Stimulated activated CD4-positive, alpha-beta T cell treated with anti-CD3 and anti-CD28 coated beads, Interleukin-2, amount 100 ng/mL, for 24 hours (primary cell): ENCODE measurements around the gene RARA.
"Not testable (repeated sequence)": the region's sequence is repeated elsewhere in the genome, so short reads cannot be mapped to it uniquely, and the experiment has no call there.

Experiments
- DNase-seq, 2 donors: peaks; one replicate each; pipeline ENCODE4 v3.0.0-alpha.2; 2020

Gene RARA

DNA sequence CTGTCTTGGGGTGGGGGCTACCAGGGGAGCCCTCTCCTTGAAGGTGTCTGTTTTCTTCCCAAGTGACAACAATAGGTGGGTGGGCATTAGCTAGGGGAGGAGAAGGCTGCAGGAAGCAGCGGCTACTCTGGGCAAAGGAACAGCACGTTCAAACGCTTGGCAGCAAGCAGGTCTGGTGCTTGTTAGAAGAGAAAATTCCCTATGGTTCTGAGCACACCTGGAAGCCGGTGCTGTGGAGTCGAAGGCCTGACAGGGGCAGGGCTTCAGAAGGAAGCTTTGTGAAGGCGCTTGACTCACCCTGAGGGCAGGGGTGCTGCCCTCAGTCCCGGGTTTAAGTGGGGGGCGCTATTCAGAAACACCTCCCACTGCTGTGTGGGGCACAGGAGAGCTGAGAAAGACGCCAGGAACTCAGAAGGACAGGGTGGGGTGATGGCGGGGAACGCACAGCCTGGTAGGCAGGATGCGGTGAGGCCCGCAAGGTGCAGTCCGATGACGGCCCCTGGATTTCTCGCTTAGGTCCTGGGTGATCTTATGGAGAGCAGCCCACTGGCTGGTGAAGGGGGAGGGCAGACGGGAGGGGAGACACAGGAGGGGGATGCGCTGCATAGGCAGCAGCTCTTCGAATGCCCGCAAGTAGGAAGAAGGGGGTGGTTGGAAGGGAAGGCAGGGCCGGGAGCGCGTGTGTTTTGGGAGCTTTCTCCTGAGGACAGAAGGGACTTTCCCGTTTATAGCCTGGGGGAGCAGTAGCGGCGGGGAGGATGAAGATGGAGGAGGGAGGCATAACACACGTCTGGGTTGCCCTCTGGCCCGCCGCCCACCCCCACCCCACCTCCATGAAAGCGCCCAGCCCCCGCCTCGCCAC is 52.3 kb downstream of the RARA start:
- DNase-seq, result no peak

- no peak for DNase-seq
Observed at GRCh38 chr17:40361925-40362695, 53.1 kb downstream of the RARA start.

- DNase-seq, result peak; percentile 86 to 92
Observed at GRCh38 chr17:40362696-40363110, 53.7 kb downstream of the RARA start.

- peak; percentile 42 to 49 for DNase-seq
Observed at GRCh38 chr17:40363111-40363827, 54.3 kb downstream of the RARA start.

DNA sequence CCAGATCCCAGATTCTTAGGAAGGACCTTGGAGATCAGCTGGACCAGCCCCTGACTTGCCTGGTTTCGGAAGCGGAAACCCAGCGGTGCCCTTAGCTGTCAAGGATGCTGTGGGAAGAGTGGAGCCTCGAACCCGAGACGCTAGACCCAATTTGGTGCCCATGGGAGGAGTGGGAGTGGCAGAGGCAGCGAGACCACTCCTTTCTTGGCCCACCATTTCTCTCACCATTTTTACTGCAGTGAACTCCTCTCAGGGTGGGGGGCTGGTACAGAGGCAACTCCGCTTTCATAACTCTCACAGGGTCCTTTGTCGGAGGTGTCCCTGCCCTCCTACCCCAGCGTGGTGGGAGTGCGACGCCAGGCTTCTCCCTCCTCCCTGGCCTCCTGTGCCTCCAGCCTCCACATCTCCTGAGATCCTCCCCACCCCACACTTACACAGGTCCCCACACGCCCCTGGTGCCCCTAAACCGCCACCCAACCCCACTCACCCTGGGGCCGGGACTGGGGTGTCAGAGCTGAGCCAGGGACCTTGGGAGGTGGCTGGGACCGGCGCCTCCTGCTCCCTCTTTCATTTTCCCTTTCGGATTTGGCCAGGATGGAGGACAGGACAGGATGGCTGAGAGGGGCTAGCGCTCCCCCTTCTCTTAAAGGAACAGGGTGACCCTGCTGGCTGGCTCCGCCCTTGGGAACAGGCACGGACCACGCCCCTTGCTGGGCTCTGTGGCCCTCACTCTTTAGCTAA is 55.3 kb downstream of the RARA start, which contains the start of gene GJD3:
Gene GJD3 (minus strand): TSS at position 617 of the 741 bp plus-strand sequence. CDS start 922 bp downstream, outside the sequence.
- no peak for DNase-seq

DNA sequence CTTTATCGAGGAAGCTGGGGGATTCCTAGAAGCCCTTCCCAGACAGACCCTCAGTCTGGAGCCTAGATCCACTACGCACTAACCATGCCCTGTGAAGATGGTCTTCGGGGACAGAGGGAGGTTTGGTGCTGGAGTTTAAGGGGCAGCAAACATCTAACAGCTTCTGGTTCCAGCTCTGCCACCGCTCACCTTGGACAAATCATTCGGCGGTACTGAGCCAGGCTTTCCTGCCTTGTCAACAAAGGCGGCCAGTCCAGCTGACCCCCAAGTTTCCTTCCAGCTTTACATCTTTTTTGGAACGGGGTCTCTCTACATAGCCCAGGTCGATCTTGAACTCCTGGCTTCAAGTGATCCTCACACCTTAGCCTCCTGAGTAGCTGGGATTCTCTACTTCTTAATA is 55.9 kb downstream of the RARA start:
- no peak for DNase-seq

DNA sequence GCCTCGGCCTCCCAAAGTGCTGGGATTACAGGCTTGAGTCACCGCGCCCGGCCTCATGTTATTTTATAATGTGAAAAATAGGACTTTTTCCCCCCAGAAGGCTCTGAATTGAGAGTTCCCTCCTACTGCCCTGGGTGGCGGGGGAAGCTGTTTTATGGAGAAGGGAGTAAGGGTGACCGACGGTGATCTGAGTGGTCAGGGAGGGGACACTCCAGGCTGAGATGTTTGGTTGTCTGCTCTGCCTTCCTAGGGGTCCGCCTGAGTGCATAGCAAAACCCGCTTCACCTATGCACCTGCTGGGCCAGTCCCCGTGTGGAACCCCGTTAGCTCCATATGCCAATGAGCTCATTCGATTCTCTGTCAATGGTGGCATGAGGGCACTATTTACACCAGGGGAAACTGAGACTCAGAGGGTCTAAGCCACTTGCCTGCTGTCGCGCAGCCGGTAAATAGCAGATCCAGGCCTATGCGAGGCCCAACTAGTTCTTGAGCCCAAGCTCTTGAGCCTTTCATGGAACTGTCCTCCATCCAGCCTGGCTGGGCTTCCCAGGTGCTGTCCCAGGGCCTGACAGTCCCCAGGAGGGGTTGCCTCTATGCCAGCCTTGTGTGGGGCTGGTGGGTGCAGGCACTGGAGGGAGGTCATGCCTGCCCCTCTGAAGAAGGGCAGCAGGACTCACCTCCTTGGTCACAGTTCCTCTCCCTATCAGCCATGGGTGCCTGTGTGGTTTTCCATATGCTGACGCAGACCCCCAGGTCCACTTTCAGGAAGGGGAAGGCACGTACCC is 57.3 kb downstream of the RARA start:
- DNase-seq, result no peak

- no peak for DNase-seq
Observed at GRCh38 chr17:40366861-40367518, 58.0 kb downstream of the RARA start.

DNA sequence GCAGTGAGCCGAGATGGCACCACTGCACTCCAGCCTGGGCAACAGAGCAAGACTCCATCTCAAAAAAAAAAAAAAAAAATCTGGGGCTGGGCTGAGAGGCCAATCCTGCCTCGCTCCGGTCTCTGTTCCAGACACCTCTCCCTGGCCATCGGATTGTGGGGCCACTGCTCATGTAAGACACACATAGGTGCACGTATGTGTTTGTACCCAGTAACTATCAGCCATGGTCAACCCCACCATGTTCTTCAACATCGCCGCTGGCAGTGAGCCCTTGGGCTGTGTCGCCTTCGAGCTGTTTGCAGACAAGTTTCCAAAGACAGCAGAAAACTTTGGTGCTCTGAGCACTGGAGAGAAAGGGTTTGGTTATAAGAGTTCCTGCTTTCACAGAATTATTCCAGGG is 58.7 kb downstream of the RARA start:
- DNase-seq, result not testable (repeated sequence)

DNA sequence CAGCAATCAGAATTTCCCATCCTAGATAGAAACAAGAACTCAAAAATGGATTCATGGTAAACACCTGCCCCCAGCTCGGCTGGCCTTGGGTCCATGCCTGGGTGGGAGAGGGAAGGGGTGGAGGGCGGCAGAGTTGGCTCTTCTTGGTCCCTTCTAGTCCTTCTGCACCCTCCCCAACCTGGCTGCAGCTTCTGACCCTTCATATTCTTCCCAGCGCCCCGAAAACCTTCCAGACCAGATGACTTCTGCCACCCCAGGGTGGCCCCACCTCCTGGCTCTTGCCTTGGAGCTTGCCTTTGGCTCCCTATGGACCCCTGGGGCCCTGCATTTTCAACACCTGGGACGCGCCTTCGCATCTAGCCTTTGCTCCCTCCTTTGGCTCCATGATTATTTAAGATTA is 60.9 kb downstream of the RARA start:
- no peak for DNase-seq

GRCh38 chr17:40371261-40371929 is 62.4 kb downstream of the RARA start:
- no peak for DNase-seq

DNA sequence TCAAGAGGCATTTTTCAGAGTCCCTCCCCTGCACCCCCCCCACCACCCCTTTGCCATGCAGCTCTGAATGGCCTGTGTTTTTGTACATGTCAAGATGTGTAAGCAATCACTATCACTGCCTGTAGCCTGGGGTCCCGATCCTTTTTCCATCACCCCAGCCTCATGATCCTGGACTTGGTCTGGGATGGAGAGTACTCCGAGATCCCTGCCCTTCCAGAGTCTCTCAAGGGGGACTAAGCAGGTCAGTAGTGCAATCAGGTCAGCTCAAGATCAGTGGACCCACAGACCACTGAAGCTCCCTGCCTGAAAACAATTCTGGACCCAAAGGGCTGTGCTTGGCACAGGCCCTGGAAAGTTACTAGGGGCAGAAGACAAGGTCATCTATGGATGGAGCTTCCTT is 63.1 kb downstream of the RARA start:
- DNase-seq, result no peak

- DNase-seq, result not testable (repeated sequence)
Observed at GRCh38 chr17:40372644-40373043, 63.7 kb downstream of the RARA start.

DNA sequence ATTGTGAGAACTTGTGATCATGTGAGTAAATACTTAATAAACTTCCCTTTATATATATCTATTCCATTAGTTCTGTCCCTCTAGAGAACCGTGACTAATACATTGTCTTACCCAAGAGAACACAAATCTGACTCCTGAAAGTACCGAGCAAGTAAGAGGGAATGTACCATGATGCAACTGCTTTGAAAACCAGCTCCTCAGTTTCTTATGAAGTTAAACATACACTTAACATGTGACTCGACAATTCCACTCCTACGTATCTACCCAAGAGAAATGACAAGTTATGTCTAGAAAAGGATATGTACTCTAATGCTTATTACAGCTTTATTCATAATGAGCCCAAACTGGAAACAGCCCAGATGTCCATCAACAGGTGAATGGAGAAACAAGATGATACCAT is 64.3 kb downstream of the RARA start:
- DNase-seq, result no peak

- no peak for DNase-seq
Observed at GRCh38 chr17:40373999-40374398, 65.0 kb downstream of the RARA start.

GRCh38 chr17:40374821-40375498 is 66.0 kb downstream of the RARA start:
- no peak for DNase-seq

- DNase-seq, result not testable (repeated sequence)
Observed at GRCh38 chr17:40375786-40376185, 66.8 kb downstream of the RARA start.

- DNase-seq, result peak in 1 of 2 donors; percentile 15
Observed at GRCh38 chr17:40376541-40376940, 67.6 kb downstream of the RARA start.

GRCh38 chr17:40377832-40378231 is 68.9 kb downstream of the RARA start:
- DNase-seq, result no peak

- DNase-seq, result no peak
Observed at GRCh38 chr17:40378966-40379365, 70.0 kb downstream of the RARA start.
